ENCODE data around the gene OSCP1.

The OSCP1 gene

GRCh38 chr1:36475910-36476604, 25.8 kb upstream of the OSCP1 start:
- H3K27me3 ChIP-seq (ENCODE audit: control insufficient read depth, low read length), result peaks cover 4% of the 10 kb centered on the region
- H3K4me1 ChIP-seq (ENCODE audit: control insufficient read depth, low read length), result peaks cover 18% of the 10 kb centered on the region
- no peak overlapping the region for H3K4me2 ChIP-seq (ENCODE audit: low read length)
- no peak overlapping the region for H3K4me3 ChIP-seq (ENCODE audit: low read length)
- no peaks in the 10 kb centered on the region for H4K20me1 ChIP-seq (ENCODE audit: control insufficient read depth, insufficient read depth, low read depth, low read length)
- H3K27ac ChIP-seq (ENCODE audit: low read depth, low read length), result no peak overlapping the region
- H3F3A ChIP-seq (ENCODE audit: control insufficient read depth, insufficient read depth), result no peaks in the 10 kb centered on the region
- H3K36me3 ChIP-seq (ENCODE audit: control insufficient read depth, low read length), result no peaks in the 10 kb centered on the region
- no peaks in the 10 kb centered on the region for H3K9me2 ChIP-seq (replicated peaks; ENCODE audit: control insufficient read depth, low read length)
- H3K9me3 ChIP-seq (ENCODE audit: control insufficient read depth, insufficient read depth, low read length), result no peaks in the 10 kb centered on the region
- no peak for TF ChIP-seq CTCF (IDR thresholded peaks at IDR 0.05; ENCODE audit: low read depth, low read length, poor library complexity, severe bottlenecking)
- TF ChIP-seq EZH2phosphoT487 (IDR thresholded peaks at IDR 0.05; ENCODE audit: borderline replicate concordance, low read length), result no peak
- no peaks in the 10 kb centered on the region for H3K79me2 ChIP-seq (ENCODE audit: control insufficient read depth, low read length)

DNA sequence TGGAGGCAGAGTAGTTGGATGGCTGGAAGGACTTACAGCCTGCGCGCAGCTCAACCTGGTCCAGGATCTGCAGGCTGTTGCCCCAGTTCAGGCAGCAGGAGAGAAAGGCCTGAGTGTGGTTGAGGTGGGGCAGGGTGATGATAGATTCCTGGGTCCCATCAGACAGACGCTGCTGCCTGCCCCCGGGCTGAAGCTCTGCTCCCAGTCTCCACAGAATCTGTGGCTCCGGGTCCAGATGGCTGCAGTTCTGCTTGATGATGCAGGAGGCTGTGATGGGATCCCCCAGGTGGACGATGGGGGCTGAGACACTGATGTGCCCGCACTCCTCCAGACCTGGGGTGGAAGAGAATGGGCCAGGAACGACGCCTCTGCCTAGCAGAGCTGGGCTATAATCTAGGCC, 25.1 kb upstream of the OSCP1 start:
- Histone ChIP-seq H3K4me1 (ENCODE audit: control insufficient read depth, low read length) (peaks cover 18% of the 10 kb centered on the region), H3K27ac (ENCODE audit: low read depth, low read length) (no peak overlapping the region), H3K36me3 (ENCODE audit: control insufficient read depth, low read length) (no peaks in the 10 kb centered on the region), H3K9me3 (ENCODE audit: control insufficient read depth, insufficient read depth, low read length) (no peaks in the 10 kb centered on the region), H3K9me2 (replicated peaks; ENCODE audit: control insufficient read depth, low read length) (no peaks in the 10 kb centered on the region), H3K79me2 (ENCODE audit: control insufficient read depth, low read length) (no peaks in the 10 kb centered on the region), H4K20me1 (ENCODE audit: control insufficient read depth, insufficient read depth, low read depth, low read length) (no peaks in the 10 kb centered on the region), H3F3A (ENCODE audit: control insufficient read depth, insufficient read depth) (no peaks in the 10 kb centered on the region; the same call in 1 of the 2 replicates), H3K27me3 (ENCODE audit: control insufficient read depth, low read length) (no peaks in the 10 kb centered on the region; the same call in 1 of the 2 replicates), H3K4me3 (ENCODE audit: low read length) (no peak overlapping the region), H3K4me2 (ENCODE audit: low read length) (no peak overlapping the region)
- TF ChIP-seq EZH2phosphoT487 (IDR thresholded peaks at IDR 0.05; ENCODE audit: borderline replicate concordance, low read length), result no peak
- TF ChIP-seq CTCF (IDR thresholded peaks at IDR 0.05; ENCODE audit: low read depth, low read length, poor library complexity, severe bottlenecking), result no peak

DNA sequence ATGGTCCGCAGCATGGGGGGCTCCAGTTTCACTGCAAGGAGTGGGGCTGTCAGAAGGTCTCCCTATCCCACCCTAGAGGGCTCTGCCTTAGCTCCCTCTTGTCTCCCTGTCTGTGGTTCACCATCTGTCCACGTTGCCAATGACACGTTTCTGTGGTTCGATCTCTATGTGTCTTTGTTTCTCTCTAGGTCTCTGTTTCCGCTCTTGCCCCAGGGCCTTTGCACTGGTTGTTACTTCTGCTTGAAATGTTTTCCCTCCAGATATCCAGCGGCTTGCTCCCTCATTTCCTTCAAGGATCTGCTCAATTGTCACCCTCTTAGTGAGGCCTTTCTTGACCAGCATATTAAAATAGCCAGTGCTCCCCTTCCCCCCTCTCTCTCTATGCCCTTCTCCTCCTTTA, 22.4 kb upstream of the OSCP1 start:
- H4K20me1 ChIP-seq (ENCODE audit: control insufficient read depth, insufficient read depth, low read depth, low read length), result no peaks in the 10 kb centered on the region
- H3K4me1 ChIP-seq (ENCODE audit: control insufficient read depth, low read length), result peaks cover 18% of the 10 kb centered on the region
- no peaks in the 10 kb centered on the region; the same call in 1 of the 2 replicates for H3F3A ChIP-seq (ENCODE audit: control insufficient read depth, insufficient read depth)
- no peak overlapping the region for H3K27ac ChIP-seq (ENCODE audit: low read depth, low read length)
- H3K4me3 ChIP-seq (ENCODE audit: low read length), result no peak overlapping the region
- no peaks in the 10 kb centered on the region for H3K79me2 ChIP-seq (ENCODE audit: control insufficient read depth, low read length)
- no peak overlapping the region for H3K4me2 ChIP-seq (ENCODE audit: low read length)
- H3K36me3 ChIP-seq (ENCODE audit: control insufficient read depth, low read length), result no peaks in the 10 kb centered on the region
- no peak for TF ChIP-seq CTCF (IDR thresholded peaks at IDR 0.05; ENCODE audit: low read depth, low read length, poor library complexity, severe bottlenecking)
- no peak for TF ChIP-seq EZH2phosphoT487 (IDR thresholded peaks at IDR 0.05; ENCODE audit: borderline replicate concordance, low read length)
- no peaks in the 10 kb centered on the region for H3K27me3 ChIP-seq (ENCODE audit: control insufficient read depth, low read length)
- no peaks in the 10 kb centered on the region for H3K9me2 ChIP-seq (replicated peaks; ENCODE audit: control insufficient read depth, low read length)
- no peaks in the 10 kb centered on the region for H3K9me3 ChIP-seq (ENCODE audit: control insufficient read depth, insufficient read depth, low read length)

All from DOHH2 (cell line).